Activated T-helper 2 cell treated with anti-CD3 and anti-CD28 coated beads, Interferon-gamma antibody, Interleukin-2, Interleukin-4, amounts not matched to agents 10 μg/mL and 5 μg/mL and 100 μg/mL, durations not matched to agents 14 hours and 24 hours and 36 hours (primary cell): Measurements from ENCODE around the gene ELMOD2. TPM values are rescaled to one million over a fixed set of nuclear protein-coding genes. Genes with fewer than 3 reads are reported as not detected.
A peak's percentile ranks its signal among the peaks of the same experiment; 100 is the strongest.

ENCODE experiments used
- DNase-seq: peaks from one replicate; pipeline ENCODE4 v3.0.0; 2021; ENCODE audit warnings: low spot score
- H3K27ac Mint-ChIP-seq: one replicate; pipeline ENCODE4 v1.8.0; 2021; ENCODE audit warnings: mixed read lengths
- H3K27me3 Mint-ChIP-seq: one replicate; pipeline ENCODE4 v1.8.0; 2021; ENCODE audit warnings: low read depth, mixed read lengths
- H3K36me3 Mint-ChIP-seq: one replicate; pipeline ENCODE4 v1.8.0; 2021; ENCODE audit warnings: low read depth, mixed read lengths
- H3K4me1 Mint-ChIP-seq: one replicate; pipeline ENCODE4 v1.8.0; 2021; ENCODE audit warnings: low read depth, mixed read lengths
- H3K4me3 Mint-ChIP-seq: one replicate; pipeline ENCODE4 v1.8.0; 2021; ENCODE audit warnings: low read depth, mild to moderate bottlenecking, moderate library complexity, mixed read lengths
- H3K9me3 Mint-ChIP-seq: one replicate; pipeline ENCODE4 v1.8.0; 2021; ENCODE audit warnings: mixed read lengths
- intact Hi-C: fragments of 100-400 bp; cut with micrococcal nuclease; formaldehyde crosslinking; loops from one replicate; pipeline ENCODE4 v1.15.1; 2023
- total RNA-seq: library from RNA; stranded (reverse); gene quantifications from 2 replicates; pipeline ENCODE4 v1.2.3, GENCODE V29; 2022

ELMOD2 gene
- total RNA-seq, 1 donor from 2014 or later = 15.3 TPM

DNA sequence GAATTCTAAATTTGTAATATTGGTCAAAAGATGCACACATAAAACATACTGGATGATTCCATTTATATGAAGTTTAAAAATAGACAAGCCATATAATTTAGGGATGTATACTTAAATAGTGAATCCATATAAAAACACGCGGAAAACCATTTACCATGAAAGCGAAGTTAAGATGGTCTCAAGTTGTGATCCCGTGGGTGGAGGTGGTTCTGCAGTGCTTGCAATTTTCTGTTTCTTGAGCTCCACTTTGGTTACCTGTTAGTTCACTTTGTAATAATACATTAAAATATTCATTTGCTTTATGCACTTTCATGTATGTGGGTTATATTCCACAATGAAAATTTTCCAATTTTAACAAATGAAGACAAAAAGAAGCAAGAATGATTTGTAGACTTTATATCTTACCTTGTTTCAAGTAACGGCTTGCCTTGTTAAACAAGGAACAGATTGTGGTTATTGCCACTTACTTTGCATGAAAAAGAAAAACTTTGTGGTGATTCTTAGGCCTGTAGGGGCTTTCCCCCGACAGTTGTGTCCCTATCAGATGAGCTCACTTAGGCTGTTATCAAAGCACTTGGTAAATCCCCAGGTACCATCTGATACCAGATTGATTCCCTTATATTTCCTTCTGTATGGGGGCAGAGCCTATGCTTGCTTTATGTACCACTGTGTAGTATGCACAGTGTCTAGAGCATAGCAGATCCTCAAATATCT is 32.6 kb downstream of the ELMOD2 start:
- H3K36me3 Mint-ChIP-seq = peaks cover 6% of the 10 kb centered on the region
- peaks cover 25% of the 10 kb centered on the region for H3K27me3 Mint-ChIP-seq
- H3K27ac Mint-ChIP-seq = no peak overlapping the region
- H3K9me3 Mint-ChIP-seq = no peaks in the 10 kb centered on the region
- H3K4me3 Mint-ChIP-seq = no peak overlapping the region
- DNase-seq = peak; percentile 10
- intact Hi-C loops = loop anchor here (1.0 to 5.0 kb wide), 2 partner anchors 32 to 36 kb away; partner anchors contain the start of gene ELMOD2
- H3K4me1 Mint-ChIP-seq = peaks cover 15% of the 10 kb centered on the region

GRCh38 chr4:140557831-140558435 is 34.0 kb downstream of the ELMOD2 start:
- peaks cover 34% of the 10 kb centered on the region for H3K27me3 Mint-ChIP-seq
- H3K9me3 Mint-ChIP-seq = no peaks in the 10 kb centered on the region
- H3K36me3 Mint-ChIP-seq = no peaks in the 10 kb centered on the region
- intact Hi-C loops = loop anchor here (5.0 kb wide), 1 partner anchor 34 kb away; no protein-coding TSS in a partner anchor
- H3K4me1 Mint-ChIP-seq = peaks cover 15% of the 10 kb centered on the region
- no peak for DNase-seq
- H3K27ac Mint-ChIP-seq = no peak overlapping the region
- H3K4me3 Mint-ChIP-seq = no peak overlapping the region

- Mint-ChIP-seq H3K4me1 (peaks cover 15% of the 10 kb centered on the region), H3K9me3 (no peaks in the 10 kb centered on the region), H3K27me3 (peaks cover 38% of the 10 kb centered on the region), H3K27ac (no peak overlapping the region), H3K4me3 (no peak overlapping the region), H3K36me3 (no peaks in the 10 kb centered on the region)
- DNase-seq = no peak
- intact Hi-C loops = loop anchor here (5.0 kb wide), 1 partner anchor 33 kb away; no protein-coding TSS in a partner anchor
Measured at GRCh38 chr4:140559696-140560095, 35.7 kb downstream of the ELMOD2 start.

DNA sequence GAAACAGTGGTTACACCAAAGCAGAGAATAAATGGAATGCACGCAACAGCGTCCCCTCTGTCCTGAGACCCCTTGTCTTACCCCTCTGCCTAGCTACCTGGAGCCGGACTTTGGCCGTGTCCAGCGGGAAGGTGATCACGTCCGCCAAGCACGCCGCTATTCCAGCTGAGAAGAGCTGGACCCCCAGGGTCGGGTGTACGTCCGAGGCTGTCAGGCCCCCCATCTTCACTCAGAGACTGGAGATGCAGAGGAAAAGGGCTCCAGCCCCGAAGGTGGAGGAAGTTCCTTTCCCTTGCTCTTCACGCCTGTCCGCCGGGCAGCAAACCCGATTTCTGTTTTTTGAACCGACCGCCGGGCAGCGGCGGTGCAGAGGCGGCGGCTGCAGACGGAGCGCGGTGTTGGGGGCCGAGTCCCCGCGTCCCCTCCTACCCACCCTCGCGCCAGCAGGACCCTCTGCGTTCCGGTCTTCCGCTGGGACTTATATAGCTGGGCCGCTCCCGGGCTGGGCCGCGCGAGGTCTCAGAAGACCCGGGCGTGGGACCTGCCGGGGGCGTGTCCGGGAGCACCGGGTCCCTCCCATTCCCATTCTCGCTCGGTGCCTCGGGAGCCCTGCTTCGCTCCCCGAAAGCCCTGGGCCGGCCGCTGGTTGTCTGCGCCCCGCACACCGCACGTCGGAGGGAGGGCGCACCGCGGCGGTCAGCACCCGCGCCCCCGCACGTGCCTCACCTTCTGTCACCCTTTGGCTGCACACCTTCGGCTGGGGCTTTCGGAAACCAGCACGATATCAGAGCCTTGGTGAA is 44.7 kb downstream of the ELMOD2 start, which contains the start of gene UCP1:
TSS of gene UCP1 (minus strand) at position 455 of the 800 bp plus-strand sequence. CDS start at position 223, 232 bp downstream.
- DNase-seq = no peak
- intact Hi-C loops = no loop called here
- H3K4me3 Mint-ChIP-seq = no peak within 1 kb of the TSS

DNA sequence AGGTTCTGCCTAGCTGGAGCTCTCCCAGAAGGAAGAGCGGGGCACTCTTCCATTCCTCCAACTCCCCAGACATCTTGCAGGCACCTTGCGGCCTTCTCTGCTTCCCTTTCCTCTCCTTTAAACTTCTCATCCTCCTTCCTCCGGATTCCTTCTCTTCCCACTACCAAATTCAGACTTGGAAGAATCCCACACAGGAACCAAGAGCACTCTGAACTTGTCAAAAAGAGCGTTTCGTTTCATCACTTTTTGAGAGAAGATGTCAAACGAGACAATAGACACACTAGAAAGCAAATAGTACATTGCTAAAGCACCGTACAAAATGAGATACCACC is 45.3 kb downstream of the ELMOD2 start:
- Mint-ChIP-seq H3K27ac (no peak overlapping the region), H3K4me3 (no peak overlapping the region), H3K36me3 (no peaks in the 10 kb centered on the region), H3K27me3 (peaks cover 56% of the 10 kb centered on the region), H3K9me3 (peaks cover 13% of the 10 kb centered on the region), H3K4me1 (peaks cover 2% of the 10 kb centered on the region)
- no peak for DNase-seq
- intact Hi-C loops = no loop called here

More for the DNA sequence above, 44.7 kb downstream of the ELMOD2 start, which contains the start of gene UCP1:
- Mint-ChIP-seq H3K27ac (no peak within 1 kb of the TSS), H3K27me3 (peaks cover 55% of the 10 kb centered on the region), H3K9me3 (peaks cover 13% of the 10 kb centered on the region), H3K4me1 (peaks cover 2% of the 10 kb centered on the region), H3K36me3 (no peaks in the 10 kb centered on the region)

DNA sequence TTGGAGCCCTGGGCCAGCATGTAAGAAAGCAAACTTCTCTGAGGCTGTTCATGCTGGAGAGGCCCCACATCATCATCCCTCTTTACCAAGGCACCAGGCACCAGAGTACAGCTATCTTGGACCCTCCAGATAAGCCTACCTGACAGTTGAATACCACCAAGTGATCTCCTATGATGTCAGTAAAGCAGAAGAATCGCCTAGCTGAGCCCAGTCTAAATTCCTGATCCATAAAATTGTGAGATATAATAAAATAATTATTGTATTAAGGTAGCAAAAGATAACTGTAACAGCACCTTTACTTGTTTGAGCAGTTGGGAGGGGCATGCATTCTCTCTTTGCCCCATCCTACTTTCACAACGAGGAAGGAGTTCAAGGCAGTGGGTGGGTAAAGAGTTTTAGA is 47.7 kb downstream of the ELMOD2 start:
- Mint-ChIP-seq H3K36me3 (no peaks in the 10 kb centered on the region), H3K4me1 (peaks cover 2% of the 10 kb centered on the region), H3K4me3 (no peak overlapping the region), H3K27ac (no peak overlapping the region), H3K9me3 (peaks cover 13% of the 10 kb centered on the region), H3K27me3 (peaks cover 59% of the 10 kb centered on the region)
- DNase-seq = no peak
- intact Hi-C loops = no loop called here

- intact Hi-C loops = no loop called here
- H3K9me3 Mint-ChIP-seq = peaks cover 9% of the 10 kb centered on the region
- no peak overlapping the region for H3K4me3 Mint-ChIP-seq
- no peak overlapping the region for H3K27ac Mint-ChIP-seq
- no peaks in the 10 kb centered on the region for H3K4me1 Mint-ChIP-seq
- DNase-seq = no peak
- H3K36me3 Mint-ChIP-seq = no peaks in the 10 kb centered on the region
- peaks cover 58% of the 10 kb centered on the region for H3K27me3 Mint-ChIP-seq
Measured at GRCh38 chr4:140575489-140575888, 51.5 kb downstream of the ELMOD2 start.

GRCh38 chr4:140579278-140579677 is 55.3 kb downstream of the ELMOD2 start:
- H3K36me3 Mint-ChIP-seq = no peaks in the 10 kb centered on the region
- intact Hi-C loops = no loop called here
- H3K27ac Mint-ChIP-seq = no peak overlapping the region
- DNase-seq = no peak
- H3K27me3 Mint-ChIP-seq = peaks cover 44% of the 10 kb centered on the region
- H3K9me3 Mint-ChIP-seq = no peaks in the 10 kb centered on the region
- no peak overlapping the region for H3K4me3 Mint-ChIP-seq
- H3K4me1 Mint-ChIP-seq = no peaks in the 10 kb centered on the region

DNA sequence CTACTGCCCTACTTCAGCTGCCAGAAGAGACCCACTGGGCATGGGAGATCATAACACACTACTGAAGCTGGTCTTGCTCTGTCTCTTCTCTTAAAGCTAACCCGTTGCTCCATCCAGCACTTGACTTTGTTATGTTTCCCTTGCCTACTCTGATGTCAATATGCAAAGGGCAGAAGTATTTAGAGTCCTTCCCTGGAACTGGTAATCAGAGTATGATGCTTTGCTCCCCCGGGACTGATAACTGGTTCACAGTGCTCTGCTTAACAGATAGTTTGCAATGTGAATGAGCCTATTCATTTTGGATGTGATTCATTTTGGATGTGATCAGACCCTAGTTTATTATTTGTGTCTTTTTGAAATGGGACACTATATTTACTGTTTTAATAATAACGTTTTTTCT is 57.1 kb downstream of the ELMOD2 start:
- H3K4me1 Mint-ChIP-seq = no peaks in the 10 kb centered on the region
- H3K4me3 Mint-ChIP-seq = no peak overlapping the region

DNA sequence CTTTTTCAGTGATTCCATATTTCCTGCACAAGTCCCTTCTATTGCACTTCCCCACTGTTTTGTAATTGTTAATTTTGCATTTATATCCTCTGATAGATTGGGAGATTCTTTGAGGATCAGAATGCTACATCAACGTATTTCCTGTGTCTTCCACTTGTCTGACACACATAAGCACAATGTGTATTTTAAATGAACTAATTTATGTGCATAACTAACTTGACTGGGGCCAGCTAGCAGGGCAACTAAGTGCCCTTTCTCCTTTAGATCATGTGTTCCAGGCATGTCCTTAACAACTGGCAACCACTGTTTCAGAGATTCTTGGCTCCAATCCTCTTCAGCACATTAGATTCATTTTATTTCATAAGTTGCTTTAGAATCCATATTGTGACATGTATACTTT is 60.5 kb downstream of the ELMOD2 start:
- Mint-ChIP-seq H3K9me3 (no peaks in the 10 kb centered on the region), H3K4me3 (no peak overlapping the region), H3K27ac (no peak overlapping the region), H3K36me3 (no peaks in the 10 kb centered on the region), H3K4me1 (no peaks in the 10 kb centered on the region), H3K27me3 (peaks cover 27% of the 10 kb centered on the region)
- no peak for DNase-seq
- intact Hi-C loops = no loop called here

More for the DNA sequence above, 57.1 kb downstream of the ELMOD2 start:
- intact Hi-C loops = no loop called here
- no peak for DNase-seq
- Mint-ChIP-seq H3K27ac (no peak overlapping the region), H3K36me3 (no peaks in the 10 kb centered on the region), H3K9me3 (no peaks in the 10 kb centered on the region), H3K27me3 (peaks cover 46% of the 10 kb centered on the region)

- no peak for DNase-seq
- peaks cover 6% of the 10 kb centered on the region for H3K4me1 Mint-ChIP-seq
- H3K36me3 Mint-ChIP-seq = no peaks in the 10 kb centered on the region
- H3K27ac Mint-ChIP-seq = no peak overlapping the region
- H3K27me3 Mint-ChIP-seq = peaks cover 39% of the 10 kb centered on the region
- peaks cover 9% of the 10 kb centered on the region for H3K9me3 Mint-ChIP-seq
- intact Hi-C loops = no loop called here
- no peak overlapping the region for H3K4me3 Mint-ChIP-seq
Measured at GRCh38 chr4:140595065-140595464, 71.1 kb downstream of the ELMOD2 start.

GRCh38 chr4:140600408-140600807 is 76.4 kb downstream of the ELMOD2 start:
- no peaks in the 10 kb centered on the region for H3K4me1 Mint-ChIP-seq
- no peaks in the 10 kb centered on the region for H3K9me3 Mint-ChIP-seq
- no peak overlapping the region for H3K27ac Mint-ChIP-seq
- DNase-seq = no peak
- H3K4me3 Mint-ChIP-seq = no peak overlapping the region
- H3K27me3 Mint-ChIP-seq = peaks cover 24% of the 10 kb centered on the region
- no peaks in the 10 kb centered on the region for H3K36me3 Mint-ChIP-seq
- intact Hi-C loops = no loop called here

- DNase-seq = no peak
- peaks cover 27% of the 10 kb centered on the region for H3K27me3 Mint-ChIP-seq
- no peak overlapping the region for H3K27ac Mint-ChIP-seq
- no peaks in the 10 kb centered on the region for H3K9me3 Mint-ChIP-seq
- no peaks in the 10 kb centered on the region for H3K36me3 Mint-ChIP-seq
- H3K4me1 Mint-ChIP-seq = no peaks in the 10 kb centered on the region
- intact Hi-C loops = no loop called here
- H3K4me3 Mint-ChIP-seq = no peak overlapping the region
Measured at GRCh38 chr4:140602714-140603113, 78.7 kb downstream of the ELMOD2 start.
